GM19468 (cell line): ENCODE results near the gene HGFAC.
"Not testable (repeated sequence)": the region's sequence is repeated elsewhere in the genome, so short reads cannot be mapped to it uniquely, and the experiment has no call there.

Experiments used
- ATAC-seq: cut with Tn5 transposase; IDR thresholded peaks from one replicate; pipeline ENCODE4 v1.9.1; 2021; ENCODE audit warnings: mild to moderate bottlenecking, moderate library complexity, moderate number of reproducible peaks; ENCODE audit not compliant: unreplicated experiment; ENCODE audit errors: extremely low read depth

HGFAC gene

GRCh38 chr4:3439391-3439790 is 2.4 kb upstream of the HGFAC start:
- ATAC-seq: no peak

GRCh38 chr4:3440011-3440410 is 1.8 kb upstream of the HGFAC start:
- ATAC-seq: no peak

- no peak for ATAC-seq
Observed at GRCh38 chr4:3440979-3441500, 728 bp upstream of the HGFAC start.

DNA sequence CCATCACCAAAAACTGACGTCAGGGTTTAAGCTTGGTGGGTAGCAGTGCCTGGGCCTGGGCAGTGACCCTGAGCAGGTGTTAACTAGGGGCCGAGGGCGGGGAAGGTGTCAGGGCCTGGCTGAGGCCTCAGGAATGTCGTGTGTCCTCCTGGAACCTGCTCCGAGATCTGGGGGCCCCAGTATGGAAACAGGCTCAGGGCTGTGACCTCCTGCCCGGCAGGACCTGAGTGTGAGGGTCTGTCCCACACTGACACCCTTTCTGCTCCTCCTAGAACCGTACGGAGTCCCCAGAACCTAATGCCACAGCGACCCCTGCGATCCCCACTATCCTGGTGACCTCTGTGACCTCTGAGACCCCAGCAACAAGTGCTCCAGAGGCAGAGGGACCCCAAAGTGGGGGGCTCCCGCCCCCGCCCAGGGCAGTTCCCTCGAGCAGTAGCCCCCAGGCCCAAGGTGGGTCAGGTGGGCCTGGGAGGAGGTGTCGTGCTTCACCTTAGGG is 741 bp downstream of the HGFAC start:
- no peak for ATAC-seq

DNA sequence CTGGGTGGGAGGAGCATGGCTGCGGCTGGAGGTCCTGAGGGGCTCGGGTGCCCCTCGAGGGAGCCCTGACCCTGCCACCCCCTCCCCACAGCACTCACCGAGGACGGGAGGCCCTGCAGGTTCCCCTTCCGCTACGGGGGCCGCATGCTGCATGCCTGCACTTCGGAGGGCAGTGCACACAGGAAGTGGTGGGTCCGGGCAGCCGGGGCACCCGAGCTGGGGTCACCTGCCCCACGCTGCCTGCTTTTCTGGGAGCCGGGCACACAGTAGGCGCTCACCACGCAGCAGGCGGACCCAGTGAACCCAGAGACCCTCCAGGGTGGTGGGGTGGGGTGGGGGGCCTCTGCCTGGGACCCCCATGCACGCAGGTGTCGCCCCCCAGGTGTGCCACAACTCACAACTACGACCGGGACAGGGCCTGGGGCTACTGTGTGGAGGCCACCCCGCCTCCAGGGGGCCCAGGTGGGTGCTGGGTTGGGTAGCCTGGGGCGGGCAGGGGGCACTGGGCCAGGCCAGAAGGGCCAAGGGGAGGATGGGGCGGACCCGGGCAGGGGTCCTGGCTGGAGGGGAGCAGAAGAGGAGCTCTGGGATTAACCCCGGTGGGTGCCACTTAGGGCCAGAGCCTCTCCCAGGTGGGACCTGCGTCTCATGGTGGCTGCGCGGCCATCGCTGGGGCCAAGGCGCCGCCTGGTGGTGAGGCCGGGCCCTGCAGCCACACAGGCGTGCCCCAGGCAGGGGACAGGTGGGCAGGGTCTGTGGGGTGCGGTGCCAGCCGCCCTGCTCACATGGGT is 1.4 kb downstream of the HGFAC start:
- no peak for ATAC-seq

DNA sequence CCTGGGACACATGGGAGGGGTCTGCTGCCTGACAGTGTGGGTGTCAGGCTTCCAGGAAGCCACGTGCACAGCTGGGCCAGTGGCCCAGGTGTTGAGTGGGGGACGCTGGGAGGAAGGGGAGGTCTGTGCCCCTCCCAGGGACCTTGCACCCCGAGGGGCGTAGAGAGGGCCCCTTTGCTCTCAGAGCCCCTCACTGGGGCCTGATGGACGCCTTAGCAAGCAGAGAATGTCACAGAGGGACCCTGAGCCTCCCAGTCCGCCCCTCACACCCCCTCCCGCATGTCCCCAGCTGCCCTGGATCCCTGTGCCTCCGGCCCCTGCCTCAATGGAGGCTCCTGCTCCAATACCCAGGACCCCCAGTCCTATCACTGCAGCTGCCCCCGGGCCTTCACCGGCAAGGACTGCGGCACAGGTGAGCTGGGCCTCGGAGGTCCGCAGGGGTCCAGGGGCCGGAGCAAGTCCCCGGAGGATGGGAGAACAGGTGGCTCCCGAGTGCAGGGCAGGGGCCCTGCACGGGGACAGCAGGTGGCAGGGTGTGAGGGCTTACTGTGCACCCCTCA is 2.1 kb downstream of the HGFAC start:
- ATAC-seq: no peak

- ATAC-seq: no peak
Observed at GRCh38 chr4:3444351-3445110, 2.8 kb downstream of the HGFAC start.

GRCh38 chr4:3445111-3445820 is 3.5 kb downstream of the HGFAC start:
- ATAC-seq: no peak

DNA sequence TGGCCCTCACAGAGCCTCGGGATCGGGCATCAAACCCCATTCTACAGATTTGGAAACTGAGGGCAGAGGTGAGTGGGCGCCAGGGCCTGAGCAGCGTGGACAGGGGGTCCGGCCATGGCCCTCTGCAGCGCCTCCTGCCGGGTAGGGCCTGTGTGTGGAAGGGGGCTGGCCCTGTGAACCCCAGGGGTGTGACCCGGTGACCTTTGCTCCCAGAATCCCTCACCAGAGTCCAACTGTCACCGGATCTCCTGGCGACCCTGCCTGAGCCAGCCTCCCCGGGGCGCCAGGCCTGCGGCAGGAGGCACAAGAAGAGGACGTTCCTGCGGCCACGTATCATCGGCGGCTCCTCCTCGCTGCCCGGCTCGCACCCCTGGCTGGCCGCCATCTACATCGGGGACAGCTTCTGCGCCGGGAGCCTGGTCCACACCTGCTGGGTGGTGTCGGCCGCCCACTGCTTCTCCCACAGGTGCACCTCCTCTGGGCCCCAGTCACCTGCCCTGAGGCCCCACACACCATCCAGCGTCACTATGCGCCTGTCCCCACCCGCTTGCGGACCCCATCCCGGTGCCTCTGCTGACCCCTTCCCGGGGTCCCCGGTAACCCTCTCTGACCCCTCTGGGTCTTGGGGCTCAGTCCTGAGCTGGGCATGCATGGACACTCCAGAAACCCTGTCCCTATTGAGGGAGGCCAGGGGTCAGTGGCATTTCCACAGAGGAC is 4.2 kb downstream of the HGFAC start:
- ATAC-seq: no peak

DNA sequence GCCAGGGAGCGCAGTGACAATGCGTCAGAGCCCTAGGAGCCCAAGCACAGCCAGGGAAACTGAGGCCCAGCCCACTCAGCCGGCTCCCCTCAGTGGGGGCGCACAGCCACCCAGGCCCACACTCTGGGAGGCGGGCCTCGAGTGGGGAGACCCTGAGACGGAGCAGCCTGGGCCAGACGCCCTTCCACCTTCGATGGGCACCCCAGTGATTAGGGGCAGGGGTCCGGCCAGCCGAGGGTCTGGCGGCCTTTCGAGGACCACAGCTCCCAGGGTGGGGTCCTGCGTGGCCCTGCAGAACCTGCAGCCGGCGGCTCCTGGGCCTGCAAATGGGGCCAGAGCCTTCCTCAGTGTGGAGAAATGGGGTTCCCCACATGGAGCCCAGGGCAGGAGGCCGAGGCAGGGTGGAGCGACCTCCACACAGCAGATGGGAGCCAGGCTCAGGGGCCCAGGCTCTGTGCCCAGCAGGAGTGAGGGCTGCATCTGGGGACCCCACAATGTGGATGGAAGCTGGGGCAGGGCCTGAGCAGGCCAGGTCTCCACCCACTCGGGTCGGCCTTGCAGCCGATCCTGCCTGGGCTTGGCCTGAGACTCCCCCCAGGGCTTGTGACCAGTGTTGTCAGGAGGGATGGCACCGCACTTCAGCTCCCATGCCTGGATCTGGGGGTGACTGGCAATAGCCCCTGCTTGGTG is 5.0 kb downstream of the HGFAC start:
- ATAC-seq: no peak

GRCh38 chr4:3447431-3448395 is 5.9 kb downstream of the HGFAC start:
- ATAC-seq: no peak

GRCh38 chr4:3449047-3449573 is 7.3 kb downstream of the HGFAC start:
- ATAC-seq: no peak

DNA sequence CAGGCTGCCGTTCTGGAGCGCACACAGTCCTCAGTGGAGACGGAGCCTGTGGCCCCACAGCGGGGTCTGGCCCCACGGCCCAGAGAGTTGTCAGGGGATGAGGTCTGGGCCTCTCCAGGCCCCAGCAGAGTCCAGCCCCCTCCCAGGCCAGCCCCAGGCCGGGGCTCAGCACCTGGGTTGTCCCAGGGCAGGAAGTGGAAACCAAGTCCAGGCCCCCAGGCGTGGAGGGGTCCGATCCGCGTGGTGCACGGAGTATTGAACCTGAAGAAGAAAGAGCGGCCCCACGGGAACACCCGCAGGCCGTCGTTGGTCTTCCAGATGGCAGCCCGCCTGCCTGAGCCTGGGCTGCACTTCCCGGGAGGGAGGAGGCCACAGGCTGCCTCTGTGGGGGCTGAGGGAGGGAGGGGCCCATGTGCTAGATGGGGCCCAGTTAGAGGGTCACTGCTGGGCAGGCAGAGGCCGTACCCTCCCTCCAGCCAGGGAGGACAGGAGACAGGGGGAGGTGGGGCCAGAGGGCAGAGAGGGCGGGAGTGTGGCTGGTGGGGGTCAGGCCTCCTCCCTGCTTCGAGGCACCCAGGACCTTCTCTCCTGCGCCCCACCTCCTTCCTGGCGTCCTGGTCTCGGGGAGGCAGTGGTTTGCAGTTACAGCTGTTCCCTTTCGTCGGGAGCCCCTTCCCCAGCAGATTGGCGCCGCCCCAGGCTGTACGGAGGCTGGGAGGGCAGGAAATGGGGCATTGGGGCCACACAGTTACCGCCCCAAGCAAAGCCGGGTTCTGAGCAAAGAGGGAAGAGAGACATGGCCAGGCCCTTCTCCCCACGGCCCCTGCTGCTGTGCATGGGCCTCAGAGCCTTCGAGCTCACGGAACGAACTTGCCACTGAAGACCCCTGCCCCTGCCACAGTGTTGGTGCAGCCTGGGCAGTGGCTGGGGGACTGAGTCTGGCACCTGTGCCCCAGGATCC is 8.1 kb downstream of the HGFAC start:
- ATAC-seq: no peak

GRCh38 chr4:3450643-3451042 is 8.9 kb downstream of the HGFAC start:
- ATAC-seq: no peak

- ATAC-seq: no peak
Observed at GRCh38 chr4:3451956-3452355, 10.2 kb downstream of the HGFAC start.

- ATAC-seq: no peak
Observed at GRCh38 chr4:3452376-3452775, 10.6 kb downstream of the HGFAC start.

GRCh38 chr4:3455596-3455995 is 13.8 kb downstream of the HGFAC start:
- not testable (repeated sequence) for ATAC-seq
